Liver (tissue), 9 donors: Measurements from ENCODE around the gene OR13A1. TPM values are rescaled to one million over a fixed set of nuclear protein-coding genes. Genes with fewer than 3 reads are reported as not detected.
"Not testable (repeated sequence)": the region's sequence is repeated elsewhere in the genome, so short reads cannot be mapped to it uniquely, and the experiment has no call there.

Experiments
- DNase-seq: peaks from one replicate; pipeline ENCODE4 v3.0.0-alpha.2; 2017; ENCODE audit warnings: low spot score
- H3K27ac ChIP-seq, 2 donors: one replicate each; pipeline ENCODE4 v1.7.0; 2013; ENCODE audit warnings: inconsistent platforms in 2 of 2, low read length in 2 of 2, control low read depth in 1 of 2, low read depth in 1 of 2, mild to moderate bottlenecking in 1 of 2
- H3K27me3 ChIP-seq, 4 donors: one replicate each; pipeline versions ENCODE4 v1.6.1 to v1.7.0; 2013; ENCODE audit warnings: low read length in 3 of 4, inconsistent platforms in 1 of 4, mild to moderate bottlenecking in 1 of 4, moderate library complexity in 1 of 4; ENCODE audit not compliant: control insufficient read depth in 4 of 4, insufficient read depth in 4 of 4
- H3K36me3 ChIP-seq, 4 donors: one replicate each; pipeline versions ENCODE4 v1.6.1 to v1.7.0; 2013; ENCODE audit warnings: low read length in 3 of 4, mild to moderate bottlenecking in 3 of 4, low read depth in 1 of 4, moderate library complexity in 1 of 4; ENCODE audit not compliant: control insufficient read depth in 4 of 4, insufficient read depth in 3 of 4
- H3K4me1 ChIP-seq, 4 donors: one replicate each; pipeline versions ENCODE4 v1.6.1 to v1.7.0; 2013; ENCODE audit warnings: low read length in 3 of 4, mild to moderate bottlenecking in 3 of 4, moderate library complexity in 1 of 4; ENCODE audit not compliant: control insufficient read depth in 4 of 4, insufficient read depth in 4 of 4
- H3K4me3 ChIP-seq, 3 donors: one replicate each; pipeline versions ENCODE4 v1.6.1 to v1.7.0; 2013; ENCODE audit warnings: low read length in 3 of 3, control low read depth in 1 of 3, low read depth in 1 of 3, mild to moderate bottlenecking in 1 of 3
- H3K9ac ChIP-seq, 2 donors: one replicate each; pipeline ENCODE4 v1.7.0; 2013; ENCODE audit warnings: low read length in 2 of 2, mild to moderate bottlenecking in 2 of 2, moderate library complexity in 2 of 2, control low read depth in 1 of 2, low read depth in 1 of 2
- H3K9me3 ChIP-seq, 4 donors: one replicate each; pipeline versions ENCODE4 v1.6.1 to v1.7.0; 2013; ENCODE audit warnings: low read length in 3 of 4; ENCODE audit not compliant: control insufficient read depth in 4 of 4
- EGR1 ChIP-seq, 2 donors: IDR thresholded peaks; 2 replicates each; pipeline ENCODE4 v1.6.1; 2016 to 2018; ENCODE audit warnings: antibody characterized with exemption in 2 of 2, low read depth in 2 of 2
- FOXA1 ChIP-seq: IDR thresholded peaks from 2 replicates; pipeline ENCODE4 v1.6.1; 2016; ENCODE audit warnings: antibody characterized with exemption
- GABPA ChIP-seq, 2 donors: IDR thresholded peaks in 1 of 2; conservative IDR thresholded peaks in 1 of 2; 2 replicates each; pipeline ENCODE4 v1.6.1; 2016; ENCODE audit warnings: antibody characterized with exemption in 2 of 2, mild to moderate bottlenecking in 1 of 2, moderate library complexity in 1 of 2
- HNF4A ChIP-seq, 2 donors: conservative IDR thresholded peaks; 2 replicates each; pipeline ENCODE4 v1.6.1; 2016; ENCODE audit warnings: antibody characterized with exemption in 2 of 2, mild to moderate bottlenecking in 2 of 2
- JUND ChIP-seq, 2 donors: IDR thresholded peaks; 2 replicates each; pipeline ENCODE4 v1.6.1; 2016; ENCODE audit warnings: antibody characterized with exemption in 2 of 2
- NR2F2 ChIP-seq: IDR thresholded peaks from 2 replicates; pipeline ENCODE4 v1.6.1; 2016; ENCODE audit warnings: antibody characterized with exemption
- RXRA ChIP-seq, 2 donors: IDR thresholded peaks; 2 replicates each; pipeline ENCODE4 v1.6.1; 2017 to 2018; ENCODE audit warnings: antibody characterized with exemption in 2 of 2, mild to moderate bottlenecking in 1 of 2
- SP1 ChIP-seq: IDR thresholded peaks from 2 replicates; pipeline ENCODE4 v1.6.1; 2018; ENCODE audit warnings: antibody characterized with exemption, mild to moderate bottlenecking
- TAF1 ChIP-seq: conservative IDR thresholded peaks from 2 replicates; pipeline ENCODE4 v1.6.1; 2016; ENCODE audit warnings: antibody characterized with exemption, mild to moderate bottlenecking
- YY1 ChIP-seq: IDR thresholded peaks from 2 replicates; pipeline ENCODE4 v1.6.1; 2016; ENCODE audit warnings: antibody characterized with exemption, mild to moderate bottlenecking
- WGBS: extraction: QIAGEN DNeasy Blood & Tissue Kit; methylation state at CpG from one replicate; pipeline ENCODE4 v1.1.7; 2013; 5-methylcytosine and 5-hydroxymethylcytosine counted together
- polyA plus RNA-seq, 2 donors: library from polyadenylated mRNA; stranded (reverse) in 1 of 2; unstranded in 1 of 2; fragments of 200-250 nt in 1 of 2; fragments of >200 nt in 1 of 2; fragmentation: Nextera tagmentation in 1 of 2; extraction: Ambion mirVana in 1 of 2; gene quantifications; one replicate each; pipeline versions ENCODE4 v1.2.1 to v1.2.3, GENCODE V29; 2013 to 2015
- total RNA-seq, 2 donors: library from RNA; depleted of rRNA; stranded (reverse); fragments of >200 nt; gene quantifications; one replicate each; pipeline ENCODE4 v1.2.3, GENCODE V29; 2014
- TF ChIP-seq, protein P1 (sequence below): fragments of 150-350 bp; IDR thresholded peaks from 2 replicates; pipeline ENCODE4 v1.5.1; 2017; ENCODE audit warnings: improper control_type of control experiment, low read depth, low read length; ENCODE audit not compliant: missing input control
- TF ChIP-seq, protein P2 (sequence below): IDR thresholded peaks from 2 replicates; pipeline ENCODE4 v1.6.1; 2016; ENCODE audit warnings: antibody characterized with exemption
- TF ChIP-seq, protein P3 (sequence below): IDR thresholded peaks from 2 replicates; pipeline ENCODE4 v1.6.1; 2016; ENCODE audit warnings: antibody characterized with exemption
- TF ChIP-seq, protein P4 (sequence below): IDR thresholded peaks from 2 replicates; pipeline ENCODE4 v1.6.1; 2016; ENCODE audit warnings: antibody characterized with exemption, mild to moderate bottlenecking
- donor health status: healthy.
- donor health status: healthy.
- donor health status: healthy.
- donor health status: healthy.
- donor health status: healthy.

OR13A1 gene
- total and polyA plus RNA-seq, 4 donors, result under 0.01 to 0.05 TPM; not detected in 2

DNA sequence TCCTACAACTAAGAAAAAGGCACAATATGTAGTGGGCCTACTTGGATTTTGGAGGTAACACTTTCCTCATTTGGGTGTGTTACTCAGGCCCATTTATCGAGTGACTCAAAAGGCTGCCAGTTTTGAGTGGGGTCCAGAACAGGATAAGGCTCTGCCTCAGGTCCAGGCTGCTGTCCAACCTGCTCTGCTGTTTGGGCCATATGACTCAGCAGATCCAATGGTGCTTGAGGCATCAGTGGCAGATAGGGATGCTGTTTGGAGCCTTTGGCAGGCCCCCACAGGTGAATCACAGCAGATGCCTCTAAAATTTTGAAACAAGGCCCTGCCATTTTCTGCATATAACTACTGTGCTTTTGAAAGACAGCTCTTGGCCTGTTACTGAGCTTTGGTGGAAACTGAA lies 24.5 kb upstream of the OR13A1 start:
- TF ChIP-seq, protein P1, sequence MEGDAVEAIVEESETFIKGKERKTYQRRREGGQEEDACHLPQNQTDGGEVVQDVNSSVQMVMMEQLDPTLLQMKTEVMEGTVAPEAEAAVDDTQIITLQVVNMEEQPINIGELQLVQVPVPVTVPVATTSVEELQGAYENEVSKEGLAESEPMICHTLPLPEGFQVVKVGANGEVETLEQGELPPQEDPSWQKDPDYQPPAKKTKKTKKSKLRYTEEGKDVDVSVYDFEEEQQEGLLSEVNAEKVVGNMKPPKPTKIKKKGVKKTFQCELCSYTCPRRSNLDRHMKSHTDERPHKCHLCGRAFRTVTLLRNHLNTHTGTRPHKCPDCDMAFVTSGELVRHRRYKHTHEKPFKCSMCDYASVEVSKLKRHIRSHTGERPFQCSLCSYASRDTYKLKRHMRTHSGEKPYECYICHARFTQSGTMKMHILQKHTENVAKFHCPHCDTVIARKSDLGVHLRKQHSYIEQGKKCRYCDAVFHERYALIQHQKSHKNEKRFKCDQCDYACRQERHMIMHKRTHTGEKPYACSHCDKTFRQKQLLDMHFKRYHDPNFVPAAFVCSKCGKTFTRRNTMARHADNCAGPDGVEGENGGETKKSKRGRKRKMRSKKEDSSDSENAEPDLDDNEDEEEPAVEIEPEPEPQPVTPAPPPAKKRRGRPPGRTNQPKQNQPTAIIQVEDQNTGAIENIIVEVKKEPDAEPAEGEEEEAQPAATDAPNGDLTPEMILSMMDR, result no peak
- TF ChIP-seq JUND (IDR thresholded peaks at IDR 0.05) (no peak), SP1 (no peak), TAF1 (no peak)
- no peak overlapping the region for H3K4me3 ChIP-seq
- no peak overlapping the region for H3K9ac ChIP-seq
- no peak for DNase-seq
- 93% methylated on average over 1 of the region's 1 CpG for WGBS
- no peak overlapping the region for H3K27ac ChIP-seq
- H3K9me3 ChIP-seq, result peaks cover 0 to 6% (median under 1%) of the 10 kb centered on the region in 4 donors
- H3K4me1 ChIP-seq, result no peaks in the 10 kb centered on the region
- no peaks in the 10 kb centered on the region for H3K36me3 ChIP-seq
- H3K27me3 ChIP-seq, result no peaks in the 10 kb centered on the region

DNA sequence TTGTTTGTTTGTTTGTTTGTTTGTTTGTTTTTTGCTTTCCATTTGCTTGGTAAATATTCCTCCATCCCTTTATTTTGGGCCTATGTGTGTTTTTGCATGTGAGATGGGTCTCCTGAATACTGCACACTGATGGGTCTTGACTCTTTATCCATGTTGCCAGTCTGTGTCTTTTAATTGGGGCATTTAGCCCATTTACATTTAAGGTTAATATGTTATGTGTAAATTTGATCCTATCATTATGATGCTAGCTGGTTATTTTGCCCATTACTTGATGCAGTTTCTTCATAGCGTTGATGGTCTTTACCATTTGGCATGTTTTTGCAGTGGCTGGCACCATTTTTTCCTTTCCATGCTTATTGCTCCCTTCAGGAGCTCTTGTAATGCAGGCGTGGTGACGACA lies 16.4 kb upstream of the OR13A1 start:
- H3K4me1 ChIP-seq, H3K9me3 ChIP-seq, H3K9ac ChIP-seq, DNase-seq, H3K27ac ChIP-seq, H3K4me3 ChIP-seq, H3K36me3 ChIP-seq, H3K27me3 ChIP-seq: not testable (repeated sequence)
- 88% methylated on average over 3 of the region's 3 CpGs for WGBS

DNA sequence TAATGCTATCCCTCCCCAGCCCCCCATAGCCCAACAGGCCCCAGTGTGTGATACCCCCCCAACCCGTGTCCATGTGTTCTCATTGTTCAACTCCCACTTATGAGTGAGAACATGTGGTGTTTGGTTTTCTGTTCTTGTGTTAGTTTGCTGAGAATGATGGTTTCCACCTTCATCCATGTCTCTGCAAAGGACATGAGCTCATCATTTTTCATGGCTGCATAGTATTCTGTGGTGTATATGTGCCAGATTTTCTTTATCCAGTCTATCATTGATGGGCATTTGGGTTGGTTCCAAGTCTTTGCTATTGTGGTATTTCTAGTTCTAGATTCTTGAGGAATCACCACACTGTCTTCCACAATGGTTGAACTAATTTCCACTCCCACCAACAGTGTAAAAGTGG lies 11.5 kb upstream of the OR13A1 start:
- not testable (repeated sequence) for DNase-seq, H3K4me1 ChIP-seq, H3K27ac ChIP-seq, H3K9ac ChIP-seq, H3K9me3 ChIP-seq, H3K36me3 ChIP-seq, H3K4me3 ChIP-seq, H3K27me3 ChIP-seq
- 98% methylated on average over 1 of the region's 1 CpG for WGBS

DNA sequence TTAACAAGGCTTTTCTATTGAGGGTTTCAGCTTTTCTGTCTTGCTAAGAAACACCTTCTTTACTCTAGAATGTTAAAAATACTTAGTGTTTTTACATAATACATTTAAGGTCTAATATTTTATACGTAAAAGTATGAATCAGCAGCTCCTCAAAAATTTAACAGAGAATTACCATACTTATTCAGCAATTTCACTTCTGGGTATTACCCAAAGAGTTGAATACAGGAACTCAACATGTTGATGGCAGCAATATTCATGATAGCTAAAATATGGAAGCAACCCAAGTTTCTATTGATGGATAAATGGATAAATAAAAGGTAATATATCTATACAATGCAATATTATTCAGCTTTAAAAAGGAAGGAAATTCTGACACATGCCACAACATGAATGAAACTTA lies 9.7 kb upstream of the OR13A1 start:
- Histone ChIP-seq H3K4me3 (no peak overlapping the region), H3K27ac (no peak overlapping the region), H3K9ac (no peak overlapping the region), H3K36me3 (no peaks in the 10 kb centered on the region), H3K9me3 (peaks cover 0 to 2% (median 0%) of the 10 kb centered on the region in 4 donors), H3K27me3 (no peaks in the 10 kb centered on the region), H3K4me1 (no peaks in the 10 kb centered on the region)
- WGBS, result 78% methylated on average over 1 of the region's 1 CpG
- DNase-seq, result no peak
- no peak for TF ChIP-seq NR2F2
- TF ChIP-seq, protein P2, sequence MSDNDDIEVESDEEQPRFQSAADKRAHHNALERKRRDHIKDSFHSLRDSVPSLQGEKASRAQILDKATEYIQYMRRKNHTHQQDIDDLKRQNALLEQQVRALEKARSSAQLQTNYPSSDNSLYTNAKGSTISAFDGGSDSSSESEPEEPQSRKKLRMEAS, result no peak
- no peak for TF ChIP-seq GABPA (IDR thresholded peaks at IDR 0.05 in 1 of 2, conservative IDR thresholded peaks at IDR 0.05 in 1 of 2)
- TF ChIP-seq, protein P3, sequence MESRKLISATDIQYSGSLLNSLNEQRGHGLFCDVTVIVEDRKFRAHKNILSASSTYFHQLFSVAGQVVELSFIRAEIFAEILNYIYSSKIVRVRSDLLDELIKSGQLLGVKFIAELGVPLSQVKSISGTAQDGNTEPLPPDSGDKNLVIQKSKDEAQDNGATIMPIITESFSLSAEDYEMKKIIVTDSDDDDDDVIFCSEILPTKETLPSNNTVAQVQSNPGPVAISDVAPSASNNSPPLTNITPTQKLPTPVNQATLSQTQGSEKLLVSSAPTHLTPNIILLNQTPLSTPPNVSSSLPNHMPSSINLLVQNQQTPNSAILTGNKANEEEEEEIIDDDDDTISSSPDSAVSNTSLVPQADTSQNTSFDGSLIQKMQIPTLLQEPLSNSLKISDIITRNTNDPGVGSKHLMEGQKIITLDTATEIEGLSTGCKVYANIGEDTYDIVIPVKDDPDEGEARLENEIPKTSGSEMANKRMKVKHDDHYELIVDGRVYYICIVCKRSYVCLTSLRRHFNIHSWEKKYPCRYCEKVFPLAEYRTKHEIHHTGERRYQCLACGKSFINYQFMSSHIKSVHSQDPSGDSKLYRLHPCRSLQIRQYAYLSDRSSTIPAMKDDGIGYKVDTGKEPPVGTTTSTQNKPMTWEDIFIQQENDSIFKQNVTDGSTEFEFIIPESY, result no peak
- TF ChIP-seq FOXA1, result no peak
- TF ChIP-seq YY1, result no peak
- TF ChIP-seq, protein P1, result no peak
- no peak for TF ChIP-seq SP1
- TF ChIP-seq JUND (IDR thresholded peaks at IDR 0.05), result no peak
- TF ChIP-seq RXRA (IDR thresholded peaks at IDR 0.05), result no peak
- no peak for TF ChIP-seq HNF4A (conservative IDR thresholded peaks at IDR 0.05)
- TF ChIP-seq, protein P4, sequence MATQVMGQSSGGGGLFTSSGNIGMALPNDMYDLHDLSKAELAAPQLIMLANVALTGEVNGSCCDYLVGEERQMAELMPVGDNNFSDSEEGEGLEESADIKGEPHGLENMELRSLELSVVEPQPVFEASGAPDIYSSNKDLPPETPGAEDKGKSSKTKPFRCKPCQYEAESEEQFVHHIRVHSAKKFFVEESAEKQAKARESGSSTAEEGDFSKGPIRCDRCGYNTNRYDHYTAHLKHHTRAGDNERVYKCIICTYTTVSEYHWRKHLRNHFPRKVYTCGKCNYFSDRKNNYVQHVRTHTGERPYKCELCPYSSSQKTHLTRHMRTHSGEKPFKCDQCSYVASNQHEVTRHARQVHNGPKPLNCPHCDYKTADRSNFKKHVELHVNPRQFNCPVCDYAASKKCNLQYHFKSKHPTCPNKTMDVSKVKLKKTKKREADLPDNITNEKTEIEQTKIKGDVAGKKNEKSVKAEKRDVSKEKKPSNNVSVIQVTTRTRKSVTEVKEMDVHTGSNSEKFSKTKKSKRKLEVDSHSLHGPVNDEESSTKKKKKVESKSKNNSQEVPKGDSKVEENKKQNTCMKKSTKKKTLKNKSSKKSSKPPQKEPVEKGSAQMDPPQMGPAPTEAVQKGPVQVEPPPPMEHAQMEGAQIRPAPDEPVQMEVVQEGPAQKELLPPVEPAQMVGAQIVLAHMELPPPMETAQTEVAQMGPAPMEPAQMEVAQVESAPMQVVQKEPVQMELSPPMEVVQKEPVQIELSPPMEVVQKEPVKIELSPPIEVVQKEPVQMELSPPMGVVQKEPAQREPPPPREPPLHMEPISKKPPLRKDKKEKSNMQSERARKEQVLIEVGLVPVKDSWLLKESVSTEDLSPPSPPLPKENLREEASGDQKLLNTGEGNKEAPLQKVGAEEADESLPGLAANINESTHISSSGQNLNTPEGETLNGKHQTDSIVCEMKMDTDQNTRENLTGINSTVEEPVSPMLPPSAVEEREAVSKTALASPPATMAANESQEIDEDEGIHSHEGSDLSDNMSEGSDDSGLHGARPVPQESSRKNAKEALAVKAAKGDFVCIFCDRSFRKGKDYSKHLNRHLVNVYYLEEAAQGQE, result no peak
- no peak for TF ChIP-seq TAF1
- no peak for TF ChIP-seq EGR1 (IDR thresholded peaks at IDR 0.05; ENCODE audit: low read depth in 2 of 2)
